Heart left ventricle (tissue), 13 donors: Measurements from ENCODE around the gene WWOX.

Experiments
- CTCF ChIP-seq, 12 donors: fragments of 200-600 bp; sonication (generic) in 4 of 12; IDR thresholded peaks; one replicate each; pipeline versions ENCODE4 v1.5.0 to v1.8.0; 2018 to 2022; ENCODE audit warnings: antibody characterized with exemption in 12 of 12, mild to moderate bottlenecking in 5 of 12
- POLR2A ChIP-seq, 2 donors: fragments of 450-650 bp; IDR thresholded peaks; one replicate each; pipeline ENCODE4 v1.6.1; 2017; ENCODE audit warnings: antibody characterized with exemption in 2 of 2, mild to moderate bottlenecking in 2 of 2, moderate library complexity in 2 of 2
- donor health status: ischemic (EF 13 %, LVEDD 7.1; RV severe dilation, severe dysfunction).
- donor health status: DM: no; HTN: yes; CAD: no.
- donor health status: DM: no; HTN: no; CAD: no.
- donor health status: ischemic (EF 25% LVEDD 6.9; RV normal size, moderate dysfunction).
- donor health status: ischemic (EF 25% LVEDD 5.7; RV mildly dilated, moderate dysfunction).
- donor health status: ischemic (EF 35%, LVEDD 5.7; RV mildly dilated, moderate dysfunction).
- donor health status: nonischemic (EF 11% LVEDD 7.7; RV severe dilation, severe dysfunction).
- donor health status: DM: yes; HTN: yes; CAD: no.
- donor health status: PGD.
- donor health status: ischemic (EF 29% LVEDD 5.4; RV normal size, mild dysfunction).
- donor health status: nonischemic (EF 23%, LVEDD 6.1; RV moderate dilation, normal function).

GRCh38 chr16:78493573-78493972 is 394.1 kb downstream of the WWOX start:
- TF ChIP-seq CTCF (IDR thresholded peaks at IDR 0.05): no peak
- TF ChIP-seq POLR2A (IDR thresholded peaks at IDR 0.05): no peak
